NCI-H2029 treated with DMSO at 0.1 percent for 48 hours (cell line): ENCODE measurements around the gene TRDMT1.

Experiments
- DNase-seq: peaks from one replicate; lab custom pipeline; 2025; lab: John Stamatoyannopoulos, UW

TRDMT1 gene

DNA sequence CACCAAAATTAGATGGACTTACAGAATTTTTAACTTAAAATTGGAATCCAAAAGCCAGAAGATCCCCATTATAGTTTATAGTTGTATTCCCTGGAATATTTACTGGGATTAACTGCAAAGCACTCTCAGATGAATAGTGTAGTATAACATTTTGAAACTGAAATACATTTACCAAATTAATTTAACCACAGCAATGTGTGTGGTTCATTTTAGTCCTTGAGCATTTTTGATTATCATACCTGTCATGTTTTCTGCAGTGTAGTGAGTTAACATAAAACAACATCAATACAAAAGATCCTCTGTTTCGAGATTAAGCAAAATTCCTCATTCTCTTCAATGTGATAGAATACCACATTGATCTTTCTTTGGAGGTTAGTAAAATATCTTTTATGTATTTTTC lies 30.3 kb upstream of the TRDMT1 start:
- DNase-seq, result no peak

DNA sequence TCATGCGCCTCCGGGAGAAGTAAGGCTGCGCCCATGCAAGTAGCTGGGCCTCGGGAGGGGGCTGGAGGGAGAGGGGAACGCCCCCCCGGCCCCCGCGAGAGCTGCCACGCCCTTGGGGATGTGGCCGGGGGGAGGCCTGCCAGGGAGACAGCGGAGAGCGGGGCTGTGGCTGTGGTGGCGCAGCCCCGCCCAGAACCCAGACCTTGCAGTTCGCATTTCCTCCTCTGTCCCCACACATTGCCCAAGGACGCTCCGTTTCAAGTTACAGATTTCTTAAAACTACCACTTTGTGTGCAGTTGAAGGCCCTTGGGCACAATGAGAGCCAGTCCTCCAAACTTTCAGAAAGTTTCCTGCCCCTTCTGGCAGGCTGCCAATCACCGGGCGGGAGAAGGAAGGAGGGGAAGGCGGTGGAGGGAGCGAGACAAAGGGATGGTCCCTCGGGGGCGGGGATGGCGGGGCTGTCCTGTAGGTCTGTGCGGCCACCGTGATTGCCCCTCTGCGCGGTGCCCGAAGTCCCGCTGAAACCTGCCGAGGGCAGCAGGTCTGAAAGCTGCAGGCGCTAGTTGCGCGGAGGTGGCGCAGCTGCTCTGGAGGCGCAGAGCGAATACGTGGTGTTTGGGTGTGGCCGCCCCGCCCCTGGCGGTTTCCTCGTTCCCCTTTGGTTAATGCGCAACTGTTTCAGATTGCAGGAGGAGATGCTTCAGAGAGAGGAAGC lies 28.7 kb upstream of the TRDMT1 start:
- no peak for DNase-seq

DNA sequence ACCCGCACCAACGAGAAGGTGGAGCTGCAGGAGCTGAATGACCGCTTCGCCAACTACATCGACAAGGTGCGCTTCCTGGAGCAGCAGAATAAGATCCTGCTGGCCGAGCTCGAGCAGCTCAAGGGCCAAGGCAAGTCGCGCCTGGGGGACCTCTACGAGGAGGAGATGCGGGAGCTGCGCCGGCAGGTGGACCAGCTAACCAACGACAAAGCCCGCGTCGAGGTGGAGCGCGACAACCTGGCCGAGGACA lies 28.2 kb upstream of the TRDMT1 start:
- DNase-seq, result no peak

DNA sequence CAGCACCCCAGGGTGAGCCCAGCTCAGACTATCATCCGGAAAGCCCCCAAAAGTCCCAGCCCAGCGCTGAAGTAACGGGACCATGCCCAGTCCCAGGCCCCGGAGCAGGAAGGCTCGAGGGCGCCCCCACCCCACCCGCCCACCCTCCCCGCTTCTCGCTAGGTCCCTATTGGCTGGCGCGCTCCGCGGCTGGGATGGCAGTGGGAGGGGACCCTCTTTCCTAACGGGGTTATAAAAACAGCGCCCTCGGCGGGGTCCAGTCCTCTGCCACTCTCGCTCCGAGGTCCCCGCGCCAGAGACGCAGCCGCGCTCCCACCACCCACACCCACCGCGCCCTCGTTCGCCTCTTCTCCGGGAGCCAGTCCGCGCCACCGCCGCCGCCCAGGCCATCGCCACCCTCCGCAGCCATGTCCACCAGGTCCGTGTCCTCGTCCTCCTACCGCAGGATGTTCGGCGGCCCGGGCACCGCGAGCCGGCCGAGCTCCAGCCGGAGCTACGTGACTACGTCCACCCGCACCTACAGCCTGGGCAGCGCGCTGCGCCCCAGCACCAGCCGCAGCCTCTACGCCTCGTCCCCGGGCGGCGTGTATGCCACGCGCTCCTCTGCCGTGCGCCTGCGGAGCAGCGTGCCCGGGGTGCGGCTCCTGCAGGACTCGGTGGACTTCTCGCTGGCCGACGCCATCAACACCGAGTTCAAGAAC lies 27.7 kb upstream of the TRDMT1 start:
- DNase-seq, result no peak

DNA sequence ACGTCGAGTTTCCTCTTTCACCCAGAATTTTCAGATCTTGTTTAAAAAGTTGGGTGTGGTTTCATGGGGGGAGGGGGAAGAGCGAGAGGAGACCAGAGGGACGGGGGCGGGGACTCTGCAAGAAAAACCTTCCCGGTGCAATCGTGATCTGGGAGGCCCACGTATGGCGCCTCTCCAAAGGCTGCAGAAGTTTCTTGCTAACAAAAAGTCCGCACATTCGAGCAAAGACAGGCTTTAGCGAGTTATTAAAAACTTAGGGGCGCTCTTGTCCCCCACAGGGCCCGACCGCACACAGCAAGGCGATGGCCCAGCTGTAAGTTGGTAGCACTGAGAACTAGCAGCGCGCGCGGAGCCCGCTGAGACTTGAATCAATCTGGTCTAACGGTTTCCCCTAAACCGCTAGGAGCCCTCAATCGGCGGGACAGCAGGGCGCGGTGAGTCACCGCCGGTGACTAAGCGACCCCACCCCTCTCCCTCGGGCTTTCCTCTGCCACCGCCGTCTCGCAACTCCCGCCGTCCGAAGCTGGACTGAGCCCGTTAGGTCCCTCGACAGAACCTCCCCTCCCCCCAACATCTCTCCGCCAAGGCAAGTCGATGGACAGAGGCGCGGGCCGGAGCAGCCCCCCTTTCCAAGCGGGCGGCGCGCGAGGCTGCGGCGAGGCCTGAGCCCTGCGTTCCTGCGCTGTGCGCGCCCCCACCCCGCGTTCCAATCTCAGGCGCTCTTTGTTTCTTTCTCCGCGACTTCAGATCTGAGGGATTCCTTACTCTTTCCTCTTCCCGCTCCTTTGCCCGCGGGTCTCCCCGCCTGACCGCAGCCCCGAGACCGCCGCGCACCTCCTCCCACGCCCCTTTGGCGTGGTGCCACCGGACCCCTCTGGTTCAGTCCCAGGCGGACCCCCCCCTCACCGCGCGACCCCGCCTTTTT lies 26.9 kb upstream of the TRDMT1 start, which contains the start of gene VIM:
TSS of gene VIM (plus strand) at position 151 of the 925 bp plus-strand sequence. CDS start 1,182 bp downstream, outside the sequence.
- no peak for DNase-seq

DNA sequence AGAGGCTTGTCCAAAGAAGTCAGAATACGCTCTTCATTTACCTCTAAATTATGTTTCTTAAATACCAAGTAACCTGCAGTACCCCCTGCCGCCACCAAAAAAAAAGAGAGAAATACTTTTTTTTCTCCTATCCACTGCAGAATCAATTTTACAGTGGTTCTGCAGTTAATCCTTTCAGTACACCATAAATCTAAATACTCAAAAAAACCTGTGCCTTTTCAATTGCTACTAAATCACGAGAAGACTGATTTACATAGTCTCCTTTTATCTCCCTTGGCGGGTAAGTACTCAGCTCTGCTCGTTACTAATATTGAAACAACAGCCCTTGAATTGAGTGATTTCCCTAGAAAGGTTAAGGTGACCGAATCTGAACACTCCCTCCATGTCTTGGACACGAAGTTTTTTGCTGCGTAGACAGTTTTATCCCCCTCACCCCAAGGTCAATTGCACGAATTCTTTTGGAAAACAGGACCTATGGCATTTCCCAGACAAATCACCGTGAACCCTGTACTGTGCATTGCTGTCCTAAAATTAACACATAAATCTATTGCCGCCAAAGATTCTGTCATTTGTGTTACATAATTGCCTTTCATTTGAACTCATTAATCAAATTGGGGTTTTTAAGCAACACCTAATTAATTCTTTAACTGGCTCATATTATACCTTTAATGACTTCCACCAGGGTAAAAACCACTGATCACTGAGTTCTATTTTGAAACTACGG lies 26.1 kb upstream of the TRDMT1 start:
- no peak for DNase-seq

DNA sequence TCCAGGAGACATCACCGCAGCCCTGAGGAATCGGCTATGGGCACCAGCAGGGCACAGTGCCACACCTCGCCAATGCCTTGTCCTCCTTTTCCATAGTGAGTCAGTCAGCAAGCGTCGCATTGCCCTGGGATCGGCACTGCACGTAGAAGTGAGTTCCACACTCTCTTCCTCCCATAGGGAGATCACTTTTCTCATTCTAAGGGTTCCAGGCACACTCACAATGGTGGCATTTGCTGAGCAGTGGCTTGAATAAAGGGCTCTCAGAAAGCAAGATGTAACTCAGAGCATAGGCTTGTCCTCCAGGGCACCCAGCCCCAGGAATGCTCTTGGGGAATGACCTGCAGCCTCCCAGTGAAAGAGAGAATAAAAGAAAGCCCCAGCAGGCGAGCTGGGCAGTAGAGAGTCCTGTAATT lies 25.4 kb upstream of the TRDMT1 start:
- DNase-seq, result no peak

DNA sequence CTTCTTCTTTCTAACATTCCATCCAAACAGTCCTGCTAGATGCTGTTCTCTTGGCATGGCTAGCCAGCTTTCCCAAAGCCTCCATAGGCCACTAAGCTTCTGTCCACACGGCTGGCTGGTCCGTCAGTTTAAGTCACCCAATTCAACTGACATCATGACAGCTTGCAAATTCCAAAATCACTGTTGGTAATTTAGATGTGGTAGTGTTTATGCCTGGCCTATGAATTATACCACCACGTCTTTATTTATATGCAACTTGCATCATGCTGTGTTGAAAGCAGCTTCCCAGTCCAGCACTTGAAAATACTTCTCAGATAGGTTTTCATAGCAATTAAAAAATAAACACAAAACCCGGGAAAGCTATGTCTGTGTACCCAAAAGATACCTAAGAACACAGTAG lies 24.3 kb upstream of the TRDMT1 start:
- no peak for DNase-seq

DNA sequence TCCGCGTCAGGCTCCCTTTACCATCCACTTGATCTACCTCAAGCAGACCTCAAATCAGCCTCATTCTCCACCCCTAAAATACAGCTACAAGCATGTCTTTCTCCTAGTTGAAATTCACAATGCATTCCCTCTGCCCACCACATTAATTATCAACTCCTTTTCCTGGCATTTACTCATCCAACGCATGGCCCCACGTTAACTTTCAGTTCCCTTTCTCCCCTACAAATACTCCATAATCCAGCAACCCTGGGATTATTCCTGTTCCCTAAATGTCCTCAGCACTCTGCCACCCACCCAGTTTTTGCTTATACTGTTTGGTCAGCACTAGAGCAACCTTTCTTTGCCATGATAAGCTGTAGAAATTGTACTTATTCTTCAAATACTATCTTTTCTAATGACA lies 20.9 kb upstream of the TRDMT1 start:
- no peak for DNase-seq

DNA sequence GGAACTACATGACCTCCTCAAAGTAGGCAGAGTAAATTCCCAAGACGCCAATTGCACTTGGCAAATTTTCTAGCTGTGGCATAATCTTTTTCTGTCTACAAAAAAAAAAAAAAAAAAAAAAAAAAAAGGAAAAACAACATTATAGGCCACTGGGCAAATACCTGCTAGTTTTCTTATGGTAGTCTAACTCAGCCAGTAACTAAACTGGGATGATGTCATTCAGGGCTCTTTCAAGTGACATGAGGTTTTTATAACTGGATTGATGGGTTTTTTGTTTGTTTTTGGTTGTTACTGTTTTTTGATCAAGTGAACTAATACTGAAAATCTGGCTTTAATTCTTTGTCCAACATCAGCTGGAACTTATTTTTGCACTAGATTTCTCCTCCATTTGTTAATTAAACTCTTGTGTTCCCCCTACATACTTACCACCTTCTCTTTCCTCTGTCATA lies 19.2 kb upstream of the TRDMT1 start:
- DNase-seq, result no peak

DNA sequence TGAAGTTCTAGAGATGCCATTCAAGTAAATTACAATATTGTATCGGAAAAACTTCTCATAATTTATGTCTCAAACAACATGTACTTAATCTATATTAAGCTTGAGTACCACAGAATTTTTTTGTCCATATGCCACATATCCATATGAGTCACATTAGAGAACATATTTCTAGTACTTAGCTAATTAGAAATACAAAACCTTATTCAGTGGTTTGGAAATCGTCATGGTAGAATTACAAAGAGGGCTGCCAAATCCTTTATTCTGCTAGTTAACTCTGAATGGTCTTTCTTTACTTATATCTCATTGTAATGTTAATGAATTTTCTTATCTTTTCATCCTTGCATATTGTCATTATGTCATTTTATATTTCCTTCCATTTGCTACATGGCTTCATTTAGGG lies 17.6 kb upstream of the TRDMT1 start:
- DNase-seq, result no peak

DNA sequence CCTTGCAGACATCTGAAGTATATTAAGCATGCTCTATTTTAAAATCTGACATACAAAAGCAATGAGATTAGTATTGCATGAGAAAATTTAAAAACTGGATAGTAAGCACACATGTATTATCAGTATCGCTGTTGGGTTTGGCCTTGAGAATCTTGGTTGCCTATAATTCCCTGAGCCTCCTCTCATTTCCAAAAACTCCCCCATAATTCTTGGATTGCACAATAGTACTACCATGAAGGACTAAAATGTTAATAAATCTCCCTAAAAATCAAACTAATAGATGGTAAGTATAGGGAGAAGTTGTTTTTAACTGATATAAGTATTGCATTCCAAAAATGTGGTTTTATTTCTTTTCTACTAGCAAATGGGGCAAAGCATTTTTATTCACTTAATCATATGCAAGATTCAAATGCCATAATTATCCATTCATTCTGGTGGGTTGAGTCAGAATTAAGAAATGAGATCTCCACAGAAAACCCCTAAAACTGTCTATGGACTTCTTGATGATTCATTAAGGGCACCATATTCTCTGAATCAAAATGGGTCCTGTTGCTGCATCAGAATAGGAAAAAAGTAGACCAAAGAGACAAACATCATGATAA lies 16.3 kb upstream of the TRDMT1 start:
- no peak for DNase-seq

DNA sequence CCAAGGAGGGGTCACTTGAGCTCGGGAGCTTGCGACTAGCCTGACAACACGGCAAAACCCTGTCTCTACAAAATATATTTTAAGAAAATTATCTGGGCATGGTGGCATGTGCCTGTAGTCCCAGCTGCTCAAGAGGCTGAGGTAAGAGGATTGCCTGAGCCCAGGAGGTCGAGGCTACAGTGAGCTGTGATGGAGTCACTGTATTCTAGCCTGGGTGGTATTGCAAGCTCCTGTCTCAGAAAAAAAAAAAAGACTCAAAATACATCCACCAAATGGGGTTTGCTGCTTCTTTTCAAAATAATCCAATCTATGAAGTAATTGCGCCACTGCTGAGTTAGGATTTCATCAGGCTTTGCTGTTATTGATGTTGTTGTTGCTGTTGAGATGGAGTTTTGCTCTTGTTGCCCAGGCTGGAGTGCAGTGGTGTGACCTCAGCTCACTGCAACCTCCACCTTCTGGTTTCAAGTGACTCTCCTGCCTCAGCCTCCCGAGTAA lies 15.5 kb upstream of the TRDMT1 start:
- no peak for DNase-seq

DNA sequence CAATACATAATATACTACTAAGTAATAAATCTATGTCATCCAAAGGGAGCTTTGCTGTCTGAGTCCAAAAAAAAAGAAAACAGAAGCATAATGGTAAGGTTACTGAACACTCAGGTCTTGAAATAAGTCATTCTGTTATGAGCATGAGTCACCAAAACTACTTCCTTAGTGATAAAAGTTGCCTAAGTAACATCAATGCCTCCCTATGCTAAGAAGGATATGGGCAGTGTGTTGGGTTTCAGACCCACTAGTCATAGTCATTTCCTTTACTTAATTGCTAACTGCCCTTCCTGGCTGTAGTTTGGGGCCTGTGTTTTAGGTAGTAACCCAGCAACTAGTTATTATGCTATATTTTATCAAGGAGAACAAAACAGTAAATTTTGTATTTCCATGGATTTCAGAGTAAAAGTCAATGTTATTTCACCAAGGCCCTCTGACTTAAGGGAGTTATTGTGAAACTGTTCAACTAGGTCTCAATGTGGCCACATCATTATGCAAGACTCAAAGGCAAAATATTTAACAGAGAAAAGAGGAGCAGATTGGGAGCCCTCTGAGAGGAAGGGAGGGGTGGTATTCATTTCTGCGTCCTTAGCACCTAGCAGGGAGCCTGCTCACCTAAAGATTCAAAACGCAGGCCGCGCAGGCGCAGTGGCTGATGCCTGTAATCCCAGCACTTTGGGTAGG lies 14.9 kb upstream of the TRDMT1 start:
- no peak for DNase-seq

DNA sequence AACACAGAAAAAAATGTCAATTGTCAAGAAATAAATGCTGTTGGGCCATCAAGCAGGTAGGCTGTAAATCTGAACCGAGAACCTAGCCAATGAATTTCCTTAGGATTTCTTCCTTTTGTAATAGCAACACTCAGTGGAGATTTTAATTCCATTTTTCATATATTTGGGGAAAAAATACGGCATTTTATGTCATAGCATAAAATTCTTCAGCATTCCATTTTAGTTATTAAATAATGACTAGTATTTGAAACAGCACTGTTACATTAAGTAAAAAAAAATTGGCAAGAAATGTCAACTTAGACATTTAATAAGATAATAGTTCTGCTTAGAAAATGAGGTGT lies 14.3 kb upstream of the TRDMT1 start:
- no peak for DNase-seq

DNA sequence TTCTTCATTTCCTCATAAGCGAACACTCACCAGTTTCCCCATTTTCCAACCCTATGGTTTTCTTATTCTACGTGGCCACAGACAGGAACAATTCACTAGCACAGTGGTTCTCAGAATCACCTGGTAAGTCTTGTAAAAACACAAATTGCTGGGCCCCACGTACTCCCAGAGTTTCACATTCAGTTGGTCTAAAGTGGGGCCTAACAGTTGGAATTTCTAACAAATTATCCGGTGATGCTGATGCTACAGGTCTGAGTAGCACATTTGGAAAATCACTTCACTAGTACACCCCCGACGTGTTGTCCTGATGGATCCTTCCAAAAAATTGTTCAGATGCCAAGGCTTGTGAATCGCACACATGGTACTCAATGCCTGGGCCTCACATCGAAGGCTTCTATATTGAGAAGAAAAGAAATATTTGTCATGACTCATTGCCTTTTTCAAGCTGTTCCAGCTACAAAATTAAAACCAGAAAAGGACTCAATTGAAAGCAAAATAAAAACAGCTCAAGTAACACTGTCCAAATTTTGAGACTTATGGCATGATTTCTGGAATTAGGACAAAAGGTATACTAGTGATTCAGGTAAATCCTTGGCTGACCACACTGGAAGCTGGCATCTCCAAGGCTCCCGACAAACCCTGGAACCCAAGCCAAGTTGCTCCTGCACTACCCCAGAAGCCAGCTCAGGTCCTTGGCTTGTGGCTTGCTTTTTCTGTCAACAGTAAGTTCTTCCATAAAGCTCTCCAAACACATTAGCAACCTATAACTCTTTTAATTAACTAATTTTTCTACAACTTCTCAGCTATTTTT lies 13.7 kb upstream of the TRDMT1 start:
- DNase-seq, result no peak

DNA sequence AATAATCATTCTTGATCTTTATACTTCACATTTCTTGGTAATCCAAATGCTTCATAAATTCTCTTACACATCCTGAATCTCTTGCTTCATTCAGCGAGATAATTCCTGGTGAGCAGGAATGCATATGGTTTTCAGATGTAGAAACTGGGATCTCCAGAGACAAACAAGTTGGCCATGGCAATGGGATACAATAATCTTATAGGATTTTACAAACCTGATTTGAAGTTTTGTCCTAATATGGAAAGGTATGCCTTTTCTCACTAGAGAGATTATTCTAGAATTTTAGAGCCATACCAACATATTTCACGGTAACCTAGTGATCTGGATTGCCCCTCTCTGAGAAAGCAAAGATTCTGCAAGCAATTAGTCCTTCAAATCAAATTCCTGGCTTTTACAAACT lies 13.1 kb upstream of the TRDMT1 start:
- no peak for DNase-seq

DNA sequence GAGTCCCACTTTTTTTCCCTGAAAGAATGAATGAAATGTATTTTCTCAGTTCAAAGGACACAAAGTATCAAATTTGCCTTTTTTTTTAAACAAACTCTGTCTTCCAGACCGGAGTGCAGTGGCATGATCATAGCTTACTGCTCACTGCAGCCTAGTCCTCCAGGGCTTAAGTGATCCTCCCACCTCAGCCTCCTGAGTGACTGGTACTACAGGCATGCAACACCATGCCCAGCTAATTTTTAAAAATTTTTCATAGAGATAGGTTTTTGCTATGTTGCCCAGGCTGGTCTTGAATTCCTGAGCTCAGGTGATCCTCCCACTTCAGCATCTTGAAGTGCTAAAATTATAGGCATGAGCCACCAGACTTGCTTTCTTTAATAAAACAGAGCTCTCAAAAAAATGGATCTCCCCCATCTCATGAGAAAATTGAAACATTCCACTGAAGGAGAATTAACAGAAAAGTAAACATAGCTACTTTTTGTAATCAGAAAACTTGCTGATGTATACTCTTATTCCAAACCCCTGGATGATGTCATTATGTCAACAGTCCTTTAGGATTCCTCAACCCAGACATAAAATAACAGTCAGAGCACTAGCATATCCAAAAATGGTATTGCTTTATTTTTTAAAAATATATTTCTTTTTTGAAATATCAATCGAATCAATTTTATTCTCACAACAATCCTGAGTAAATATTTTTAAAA lies 12.3 kb upstream of the TRDMT1 start:
- no peak for DNase-seq

DNA sequence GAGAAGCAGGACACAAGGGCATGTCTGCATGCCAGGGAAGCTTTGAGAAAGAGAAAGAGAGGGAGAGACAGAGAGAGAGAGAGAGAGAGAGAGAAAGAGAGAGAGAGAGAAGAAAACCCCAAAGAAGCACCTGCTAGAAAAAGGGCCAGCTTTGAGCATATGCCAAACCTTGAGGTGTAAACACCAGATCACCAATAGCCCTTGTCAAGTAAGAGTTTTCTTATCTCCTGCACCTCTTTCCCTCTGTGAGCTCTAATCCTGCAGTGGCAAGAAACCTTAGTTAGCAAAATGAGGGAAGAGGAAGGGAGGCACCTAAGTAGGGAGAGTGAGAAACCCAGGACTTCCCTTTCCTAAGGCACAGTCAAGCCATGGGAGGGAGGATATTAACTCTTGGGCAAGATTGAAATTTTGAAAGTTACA lies 11.3 kb upstream of the TRDMT1 start:
- no peak for DNase-seq

DNA sequence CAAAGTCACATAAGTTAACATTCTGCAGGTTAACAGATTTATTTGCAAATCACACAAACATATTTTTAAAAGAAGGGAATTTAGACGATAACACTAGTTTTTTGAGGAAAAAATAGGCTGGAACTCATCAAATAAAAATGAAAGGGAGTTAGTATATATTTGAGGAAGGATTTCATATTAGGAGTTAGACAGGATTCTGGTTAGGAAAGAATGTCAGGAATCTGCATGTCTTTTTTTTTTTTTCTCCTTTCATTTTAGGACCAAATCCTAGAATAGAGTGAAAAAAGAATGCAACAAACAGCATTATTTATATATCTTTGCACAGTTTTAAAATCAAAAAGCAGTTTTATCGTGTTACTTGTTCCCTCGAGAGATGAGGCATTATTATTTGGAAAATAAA lies 8.9 kb upstream of the TRDMT1 start:
- no peak for DNase-seq
